CD4-positive, alpha-beta T cell (primary cell): Measurements from ENCODE around the gene ZNF853. TPM values are rescaled to one million over a fixed set of nuclear protein-coding genes. Genes with fewer than 3 reads are reported as not detected.

Experiments
- ATAC-seq: fragments of 200-7000 bp; cut with Tn5 transposase; one replicate; pipeline ENCODE4 v1.10.0; 2022; ENCODE audit warnings: mild to moderate bottlenecking; ENCODE audit not compliant: poor library complexity
- CTCF ChIA-PET: fragments of 350-600 bp; sonication (Branson Sonifier 250); formaldehyde crosslinking; loops from one replicate; lab custom pipeline; 2021; ENCODE audit warnings: antibody characterized with exemption, inconsistent platforms; lab: Charles Lee
- POLR2A ChIA-PET: fragments of 350-600 bp; sonication (Branson Sonifier 250); formaldehyde crosslinking; loops from one replicate; lab custom pipeline; 2021; ENCODE audit warnings: antibody characterized with exemption, inconsistent platforms; lab: Charles Lee
- DNase-seq, 14 experiments: peaks; one replicate each; pipeline ENCODE4 v3.0.0-alpha.2; 2013 to 2020; ENCODE audit warnings: mixed read lengths in 2 of 14
- H3K27ac ChIP-seq, 2 donors: one replicate each; pipeline versions ENCODE4 v1.5.1 to v1.7.0; 2013; ENCODE audit warnings: low read length in 2 of 2, low read depth in 1 of 2, mild to moderate bottlenecking in 1 of 2
- H3K27me3 ChIP-seq, 2 experiments: 1 replicate in 1 of 2; 2 replicates in 1 of 2; pipeline versions ENCODE4 v1.6.1 to v1.7.0; 2013; ENCODE audit warnings: low read length in 2 of 2, control low read depth in 1 of 2, mild to moderate bottlenecking in 1 of 2, moderate library complexity in 1 of 2; ENCODE audit not compliant: insufficient read depth in 2 of 2, control insufficient read depth in 1 of 2
- H3K36me3 ChIP-seq: one replicate; pipeline ENCODE4 v1.6.1; 2013; ENCODE audit warnings: low read length, control low read depth; ENCODE audit not compliant: insufficient read depth
- H3K4me1 ChIP-seq: one replicate; pipeline ENCODE4 v1.6.1; 2013; ENCODE audit warnings: low read length, control low read depth; ENCODE audit not compliant: insufficient read depth
- H3K4me3 ChIP-seq: one replicate; pipeline ENCODE4 v1.5.1; 2013; ENCODE audit warnings: mild to moderate bottlenecking, low read length, moderate library complexity
- H3K9me3 ChIP-seq, 2 experiments: 1 replicate in 1 of 2; 2 replicates in 1 of 2; pipeline versions ENCODE4 v1.6.1 to v1.7.0; 2013; ENCODE audit warnings: low read length in 2 of 2, mild to moderate bottlenecking in 2 of 2, control low read depth in 1 of 2, moderate library complexity in 1 of 2; ENCODE audit not compliant: control insufficient read depth in 1 of 2, insufficient read depth in 1 of 2
- H3K27ac Mint-ChIP-seq: one replicate; pipeline ENCODE4 v1.8.0; 2020; ENCODE audit warnings: mixed read lengths
- H3K27me3 Mint-ChIP-seq: one replicate; pipeline ENCODE4 v1.8.0; 2021; ENCODE audit warnings: mixed read lengths
- H3K36me3 Mint-ChIP-seq: one replicate; pipeline ENCODE4 v1.8.0; 2021; ENCODE audit warnings: low read depth, mixed read lengths
- H3K4me1 Mint-ChIP-seq: one replicate; pipeline ENCODE4 v1.8.0; 2021; ENCODE audit warnings: low read depth, mixed read lengths
- H3K4me3 Mint-ChIP-seq: one replicate; pipeline ENCODE4 v1.8.0; 2020; ENCODE audit warnings: mild to moderate bottlenecking, mixed read lengths
- H3K9me3 Mint-ChIP-seq: one replicate; pipeline ENCODE4 v1.8.0; 2020; ENCODE audit warnings: mixed read lengths
- CTCF ChIP-seq: fragments of 200-600 bp; IDR thresholded peaks from one replicate; pipeline ENCODE4 v1.8.0; 2022; ENCODE audit warnings: antibody characterized with exemption, mild to moderate bottlenecking
- intact Hi-C, 2 experiments: fragments of 100-400 bp; cut with DNase I in 1 of 2; cut with micrococcal nuclease in 1 of 2; formaldehyde crosslinking; loops; one replicate each; pipeline versions ENCODE4 v1.15.1 to v1.9.0; 2023 to 2025; cut with DNase I, micrococcal nuclease
- total RNA-seq, 174 experiments: library from RNA in 2 of 174; stranded (reverse) in 2 of 174; gene quantifications; one replicate each; pipeline ENCODE4 v1.2.3 and lab custom pipeline; 2021 to 2026

ZNF853 gene
- total RNA-seq, 2 experiments from 2014 or later, result 2.5 to 2.7 TPM

- ATAC-seq (peak; percentile 1), DNase-seq (no peak)
- Histone ChIP-seq H3K4me1 (peaks cover 28% of the 10 kb centered on the region), H3K4me3 (peak overlapping the region; percentile 73), H3K9me3 (no peaks in the 10 kb centered on the region), H3K27me3 (no peaks in the 10 kb centered on the region), H3K36me3 (peaks cover 42% of the 10 kb centered on the region), H3K27ac (peak overlapping the region; percentile 55 to 59)
- TF ChIP-seq CTCF, result no peak
- H3K27me3 Mint-ChIP-seq, result no peaks in the 10 kb centered on the region
- H3K27ac Mint-ChIP-seq, result peak overlapping the region; percentile 96
- CTCF ChIA-PET, result interaction anchor here (0.6 to 2.1 kb wide), 6 partner anchors 10 to 594 kb away, joined by 3 to 14 read pairs (median 4); partner anchors contain the start of gene ZDHHC4
- peaks cover 12% of the 10 kb centered on the region for H3K4me1 Mint-ChIP-seq
- H3K4me3 Mint-ChIP-seq, result peak overlapping the region; percentile 98
- peaks cover 84% of the 10 kb centered on the region for H3K36me3 Mint-ChIP-seq
- intact Hi-C loops, result loop anchor here (2.0 to 10.0 kb wide), 5 partner anchors 16 to 1052 kb away; partner anchors contain the start of genes UMAD1 (in 1 of the 2), ZNF12 (in 1 of the 2) and ZNF316 (in 1 of the 2)
- POLR2A ChIA-PET, result interaction anchor here (0.7 to 1.9 kb wide), 10 partner anchors 10 to 143 kb away, joined by 3 to 21 read pairs (median 4); partner anchors contain the start of genes DAGLB, ZDHHC4 and ZNF316
- H3K9me3 Mint-ChIP-seq, result no peaks in the 10 kb centered on the region
These were observed 24.7 kb upstream of the ZNF853 start for GRCh38 chr7:6590645-6591110.

- TF ChIP-seq CTCF, result no peak
- DNase-seq (no peak), ATAC-seq (no peak)
- H3K27ac Mint-ChIP-seq, result no peak overlapping the region
- H3K4me1 Mint-ChIP-seq, result peaks cover 6% of the 10 kb centered on the region
- POLR2A ChIA-PET, result interaction anchor here (1.6 kb wide), 1 partner anchor 10 kb away, joined by 6 read pairs; the partner anchor contains the start of gene INTS15
- CTCF ChIA-PET, result no interaction called here
- H3K36me3 Mint-ChIP-seq, result peaks cover 88% of the 10 kb centered on the region
- no peaks in the 10 kb centered on the region for H3K27me3 Mint-ChIP-seq
- no peak overlapping the region for H3K4me3 Mint-ChIP-seq
- Histone ChIP-seq H3K27ac (no peak overlapping the region), H3K4me1 (peaks cover 8% of the 10 kb centered on the region), H3K4me3 (no peak overlapping the region), H3K27me3 (no peaks in the 10 kb centered on the region), H3K9me3 (no peaks in the 10 kb centered on the region), H3K36me3 (peaks cover 81% of the 10 kb centered on the region)
- intact Hi-C loops, result no loop called here
- no peaks in the 10 kb centered on the region for H3K9me3 Mint-ChIP-seq
These were observed 15.3 kb upstream of the ZNF853 start for GRCh38 chr7:6600093-6600492.

GRCh38 chr7:6604458-6604857, 11.0 kb upstream of the ZNF853 start:
- Histone ChIP-seq H3K4me3 (no peak overlapping the region), H3K27me3 (no peaks in the 10 kb centered on the region), H3K9me3 (no peaks in the 10 kb centered on the region), H3K4me1 (peaks cover 8% of the 10 kb centered on the region), H3K27ac (no peak overlapping the region), H3K36me3 (peaks cover 65% of the 10 kb centered on the region)
- no peak for TF ChIP-seq CTCF
- ChIA-PET POLR2A (no interaction called here), CTCF (interaction anchor here (0.8 kb wide), 1 partner anchor 14 kb away, joined by 3 read pairs; the partner anchor contains the start of gene INTS15)
- intact Hi-C loops, result no loop called here
- Mint-ChIP-seq H3K27me3 (no peaks in the 10 kb centered on the region), H3K27ac (no peak overlapping the region), H3K36me3 (peaks cover 60% of the 10 kb centered on the region), H3K4me3 (no peak overlapping the region), H3K4me1 (peaks cover 6% of the 10 kb centered on the region), H3K9me3 (no peaks in the 10 kb centered on the region)
- ATAC-seq (no peak), DNase-seq (no peak)
